GM19043 (cell line): ENCODE data around the gene QKI.
"Not testable (repeated sequence)": the region's sequence is repeated elsewhere in the genome, so short reads cannot be mapped to it uniquely, and the experiment has no call there.

Experiments
- ATAC-seq: cut with Tn5 transposase; IDR thresholded peaks from one replicate; pipeline ENCODE4 v1.9.1; 2021; ENCODE audit warnings: low read depth; ENCODE audit not compliant: unreplicated experiment

Gene QKI

DNA sequence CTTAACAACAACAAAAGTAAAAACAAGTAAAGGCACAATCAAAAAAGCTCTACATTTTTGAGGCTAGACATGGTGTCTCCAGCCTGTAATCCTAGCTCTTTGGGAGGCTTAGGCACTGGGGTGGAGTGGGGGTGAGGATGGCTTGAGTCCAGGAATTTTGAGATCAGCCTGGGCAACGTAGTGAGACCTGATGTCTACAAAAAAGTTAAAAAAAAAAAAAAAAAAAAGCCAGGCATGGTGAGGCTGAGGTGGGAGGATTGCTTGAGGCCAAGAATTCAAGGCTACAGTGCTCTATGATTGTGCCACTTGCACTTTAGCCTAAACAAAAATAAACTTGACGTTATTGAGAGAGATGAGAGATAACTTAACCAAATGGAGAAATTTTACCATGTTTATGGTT, 60.1 kb downstream of the QKI start:
- ATAC-seq = no peak

DNA sequence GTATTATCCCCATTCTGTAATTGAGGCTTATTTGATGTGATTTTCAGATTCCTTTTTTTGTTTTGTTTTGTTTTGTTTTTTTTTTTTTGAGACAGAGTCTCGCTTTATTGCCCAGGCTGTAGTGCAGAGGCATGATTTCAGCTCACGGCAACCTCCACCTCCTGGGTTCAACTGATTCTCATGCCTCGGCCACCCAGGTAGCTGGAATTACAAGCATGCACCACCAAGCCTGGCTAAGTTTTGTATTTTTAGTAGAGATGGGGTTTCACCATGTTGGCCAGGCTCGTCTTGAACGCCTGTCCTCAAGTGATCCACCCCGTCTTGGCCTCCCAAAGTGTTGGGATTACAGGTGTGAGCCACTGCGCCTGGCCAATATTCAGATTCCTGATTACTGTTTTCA, 62.4 kb downstream of the QKI start:
- ATAC-seq = not testable (repeated sequence)

DNA sequence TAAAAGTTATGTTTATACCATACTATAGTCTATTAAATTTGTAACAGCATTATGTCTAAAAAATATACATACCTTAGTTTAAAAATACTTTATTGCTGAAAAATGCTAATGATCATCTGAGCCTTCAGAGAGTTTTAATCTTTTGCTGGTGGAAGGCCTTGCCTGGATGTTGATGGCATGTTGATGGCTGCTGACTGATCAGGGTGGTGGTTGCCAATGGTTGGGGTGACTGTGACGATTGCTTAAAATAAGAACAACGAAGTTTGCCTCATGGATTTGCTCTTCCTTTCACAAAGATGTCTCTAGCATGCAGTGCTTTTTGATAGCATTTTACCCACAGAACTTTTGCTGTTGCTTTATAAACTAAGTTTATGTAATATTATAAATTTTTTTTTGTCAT, 68.6 kb downstream of the QKI start:
- no peak for ATAC-seq

DNA sequence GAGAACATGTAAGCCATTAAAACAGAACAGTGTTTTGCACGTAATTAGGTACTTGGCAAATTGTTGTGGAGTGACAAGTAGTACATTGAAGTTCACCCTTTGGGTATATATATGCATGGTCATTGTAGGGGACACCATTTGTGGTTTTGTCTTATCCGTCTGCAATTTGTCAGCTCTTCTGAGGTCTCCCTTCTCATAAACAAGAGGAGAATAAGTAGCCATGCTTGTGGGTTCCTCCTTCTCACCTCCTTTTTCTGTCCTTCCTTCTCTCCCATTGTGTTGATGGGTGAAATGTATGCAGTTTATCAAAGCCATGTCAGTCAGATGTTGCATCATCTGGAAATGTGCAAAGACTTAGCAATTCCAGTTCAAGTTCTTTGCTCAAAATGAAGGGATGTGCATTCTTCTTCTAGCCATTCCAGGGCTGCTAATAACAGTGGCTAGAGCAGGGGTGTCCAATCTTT, 70.9 kb downstream of the QKI start:
- ATAC-seq = no peak

DNA sequence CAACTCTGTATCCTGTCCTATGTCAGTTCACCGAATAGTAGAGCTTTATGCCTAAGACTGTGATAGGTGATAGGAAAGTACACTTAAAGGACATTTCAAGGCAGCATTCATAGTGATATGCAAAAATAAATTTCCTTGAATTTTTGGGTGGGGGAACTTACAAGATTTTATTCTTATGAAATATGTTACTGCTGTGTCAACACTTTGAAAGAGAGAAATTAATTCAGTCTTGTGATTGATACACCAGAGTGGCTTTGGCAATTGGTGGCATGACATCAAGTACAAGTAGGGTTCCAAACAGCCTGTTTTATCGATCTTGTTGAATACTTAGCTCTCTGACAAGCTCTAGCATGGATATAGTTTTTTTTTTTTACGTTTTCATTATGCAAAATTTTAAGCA, 72.3 kb downstream of the QKI start:
- no peak for ATAC-seq

DNA sequence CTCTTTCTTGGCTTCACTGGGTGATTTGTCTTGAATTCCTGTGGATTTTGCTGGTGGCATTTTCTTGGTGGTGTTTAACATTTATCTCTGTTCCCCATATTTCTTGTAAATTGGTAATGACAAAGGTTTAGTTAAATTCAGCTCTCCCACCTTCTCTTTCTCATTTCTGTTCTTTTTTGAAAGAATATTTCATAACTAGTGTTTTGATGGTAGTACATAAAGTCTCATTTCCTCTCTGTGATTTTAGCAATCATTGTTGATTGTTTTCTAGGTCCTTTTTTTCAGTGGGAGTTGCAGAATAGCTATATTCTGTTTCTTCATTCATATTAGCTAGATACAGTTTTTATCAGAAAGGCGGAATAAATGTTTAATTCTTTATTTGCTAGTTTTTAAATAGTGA, 73.1 kb downstream of the QKI start:
- ATAC-seq = no peak

DNA sequence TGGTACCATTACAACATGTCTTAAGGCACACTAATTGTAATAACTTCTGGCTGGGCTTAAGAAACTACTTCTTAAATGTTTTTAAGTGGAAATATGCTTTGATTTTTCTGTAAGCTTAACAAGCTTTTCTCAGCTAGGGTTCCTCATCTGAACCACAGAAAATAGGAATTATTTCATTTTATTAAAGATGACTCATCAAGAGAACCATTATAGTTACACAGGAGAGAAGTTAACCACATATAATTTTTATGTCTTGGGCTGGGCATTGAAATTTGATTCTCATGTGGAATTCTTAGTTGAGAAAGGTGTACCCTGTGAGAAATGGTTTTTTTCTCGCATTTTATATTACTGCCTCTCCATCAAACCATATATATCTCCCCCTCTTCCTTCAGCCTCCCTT, 75.1 kb downstream of the QKI start:
- no peak for ATAC-seq

DNA sequence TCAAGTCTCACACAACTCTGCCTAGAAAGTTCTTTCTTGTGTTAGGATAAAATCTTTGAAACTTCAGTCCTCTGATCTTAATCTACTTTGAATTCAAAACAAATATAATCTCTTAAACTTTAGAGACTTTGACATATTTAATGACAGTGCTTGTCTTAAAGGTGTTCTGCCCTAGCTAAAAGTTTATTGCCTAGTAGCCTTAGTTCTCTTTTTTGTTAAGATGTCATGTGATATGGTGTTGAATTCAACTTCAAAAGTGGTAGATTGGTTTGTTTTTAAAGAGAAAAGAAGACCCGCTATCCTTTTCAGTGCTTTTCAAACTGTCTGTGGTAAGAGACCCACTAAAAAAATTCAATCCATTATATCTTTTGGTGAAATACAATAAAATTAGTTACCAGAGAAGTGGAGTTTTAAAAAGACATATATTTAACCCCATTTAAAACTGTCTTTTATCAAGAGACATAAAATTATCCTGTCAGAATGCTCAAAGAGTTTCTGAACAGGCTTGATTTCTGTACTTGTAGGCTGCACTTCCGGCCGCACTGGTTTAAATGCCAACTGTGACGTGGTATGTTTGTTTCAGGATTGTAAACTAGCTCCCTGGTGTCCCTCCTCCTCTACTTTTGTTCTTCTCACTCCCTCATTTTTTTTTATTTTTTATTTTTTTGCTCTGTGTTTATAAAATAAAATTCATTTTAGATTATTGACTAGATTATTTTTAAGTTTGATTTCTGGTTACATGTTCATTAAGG, 76.5 kb downstream of the QKI start:
- ATAC-seq = no peak

DNA sequence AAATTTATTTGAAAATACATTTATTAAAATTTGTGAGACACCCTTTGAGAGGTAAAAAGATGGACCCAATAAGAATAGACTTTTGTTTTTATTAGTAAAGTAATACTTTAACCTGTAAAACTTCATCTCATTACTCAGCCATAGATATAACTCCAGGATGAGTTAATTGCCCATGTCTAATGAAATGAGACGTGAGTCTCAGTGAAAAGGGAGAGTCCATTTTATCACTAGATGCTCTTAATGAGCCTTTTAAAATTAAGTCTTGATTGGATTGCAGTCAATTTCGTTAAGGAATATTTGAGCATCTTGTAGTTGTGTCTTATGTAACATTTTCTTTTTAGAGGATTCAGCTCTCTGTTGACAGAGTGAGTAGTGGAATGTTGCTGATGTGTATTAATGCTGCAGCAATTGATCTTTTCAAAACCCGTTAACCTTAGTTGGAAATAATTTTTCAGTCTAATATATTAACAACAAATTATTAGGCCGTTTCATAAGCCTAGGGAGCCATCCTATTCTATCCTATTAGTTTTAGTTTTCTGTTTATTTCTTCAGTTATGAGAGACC, 77.3 kb downstream of the QKI start:
- ATAC-seq = no peak

DNA sequence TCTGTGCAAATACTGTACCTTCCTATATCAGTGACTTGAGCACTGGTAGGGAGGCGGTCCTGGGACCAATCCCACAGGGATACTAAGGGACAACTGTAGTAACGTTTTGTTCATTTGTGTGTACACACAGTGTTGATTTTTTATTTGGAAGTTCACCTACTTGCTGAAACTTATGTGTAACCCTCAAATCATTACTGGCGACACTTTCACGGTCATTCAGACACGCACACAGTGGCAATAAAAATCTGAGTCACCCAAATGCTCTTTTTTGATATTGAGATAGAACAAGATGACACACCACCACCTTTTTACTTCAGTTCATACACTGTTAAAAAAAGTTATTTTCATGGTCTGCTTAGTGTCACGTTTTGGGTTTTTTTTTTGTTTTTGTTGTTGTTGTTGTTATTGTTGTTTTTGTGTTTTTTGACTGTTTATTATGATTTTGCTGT, 79.8 kb downstream of the QKI start:
- no peak for ATAC-seq

DNA sequence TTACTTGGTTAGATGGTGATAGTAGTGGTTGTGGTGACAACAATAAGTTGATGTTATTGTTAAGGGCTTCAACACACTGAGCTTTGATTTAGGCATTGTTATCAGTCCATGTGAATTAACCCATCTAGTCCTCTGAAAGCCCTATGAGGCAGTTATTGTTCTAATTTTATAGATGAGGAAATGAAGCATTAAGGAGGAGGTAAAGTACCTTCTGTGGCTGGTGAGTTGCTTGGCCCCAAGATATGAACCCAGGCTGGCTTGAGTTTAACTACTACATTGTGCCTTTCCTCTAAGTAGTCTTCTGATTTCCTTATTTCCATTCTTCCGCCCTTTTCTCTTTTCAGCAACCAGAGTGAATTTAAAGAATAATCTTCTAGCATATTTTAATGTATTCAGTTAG, 81.7 kb downstream of the QKI start:
- no peak for ATAC-seq

DNA sequence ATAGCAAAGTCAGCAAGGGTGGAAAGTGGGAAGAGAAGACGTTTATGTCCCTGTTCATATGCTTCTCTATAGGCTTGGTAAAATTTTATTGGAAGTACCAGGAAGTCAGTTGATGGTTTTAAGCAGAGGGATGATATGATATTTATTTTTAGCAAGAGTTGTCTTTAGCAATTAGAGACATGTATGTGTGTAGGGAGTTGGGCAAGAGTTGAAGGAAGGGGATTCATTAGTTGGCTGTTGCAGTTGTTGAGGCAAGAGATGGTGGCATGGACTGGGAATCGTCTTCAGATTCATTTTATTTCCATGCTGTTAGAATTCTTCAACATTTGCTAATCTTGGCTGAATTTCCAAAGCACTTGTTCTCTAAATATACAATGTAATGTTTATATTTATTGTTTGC, 85.6 kb downstream of the QKI start:
- no peak for ATAC-seq

DNA sequence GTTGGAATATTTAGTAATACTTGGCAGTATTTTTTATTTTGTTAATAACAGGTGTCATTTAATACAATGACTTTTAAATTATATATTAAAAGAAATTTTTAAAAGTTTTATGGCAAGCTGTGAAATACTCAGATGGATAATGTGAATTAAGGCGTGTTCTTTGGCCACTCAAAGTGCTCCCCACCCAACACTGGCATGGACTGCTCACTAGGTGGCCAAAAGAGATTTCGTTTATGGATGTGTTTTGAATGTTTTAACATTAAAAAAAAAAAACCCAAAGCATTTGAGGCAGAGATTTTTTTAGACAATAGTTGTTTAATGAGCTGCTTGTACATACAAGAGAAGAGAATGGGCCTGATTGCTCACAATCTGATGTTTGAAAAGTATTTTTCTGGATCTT, 86.5 kb downstream of the QKI start:
- no peak for ATAC-seq

DNA sequence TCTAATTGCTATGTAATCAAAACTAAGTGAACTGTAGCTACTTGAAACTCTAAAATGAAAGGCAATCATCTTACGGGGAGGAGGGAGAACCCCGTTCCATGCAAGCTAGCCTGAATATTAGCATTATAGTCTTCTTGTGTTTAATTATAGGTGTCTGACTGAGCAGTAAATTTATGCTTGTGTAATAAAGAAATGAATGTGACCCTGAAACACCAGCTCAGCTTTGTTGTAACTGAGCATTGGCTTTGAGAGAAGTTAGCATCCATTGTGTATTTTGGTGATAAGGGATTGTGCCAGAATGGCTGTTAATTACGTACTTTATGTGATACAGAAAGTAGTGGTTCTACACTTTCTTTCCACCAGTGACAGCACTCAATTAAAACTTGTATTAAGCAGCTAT, 86.9 kb downstream of the QKI start:
- no peak for ATAC-seq

DNA sequence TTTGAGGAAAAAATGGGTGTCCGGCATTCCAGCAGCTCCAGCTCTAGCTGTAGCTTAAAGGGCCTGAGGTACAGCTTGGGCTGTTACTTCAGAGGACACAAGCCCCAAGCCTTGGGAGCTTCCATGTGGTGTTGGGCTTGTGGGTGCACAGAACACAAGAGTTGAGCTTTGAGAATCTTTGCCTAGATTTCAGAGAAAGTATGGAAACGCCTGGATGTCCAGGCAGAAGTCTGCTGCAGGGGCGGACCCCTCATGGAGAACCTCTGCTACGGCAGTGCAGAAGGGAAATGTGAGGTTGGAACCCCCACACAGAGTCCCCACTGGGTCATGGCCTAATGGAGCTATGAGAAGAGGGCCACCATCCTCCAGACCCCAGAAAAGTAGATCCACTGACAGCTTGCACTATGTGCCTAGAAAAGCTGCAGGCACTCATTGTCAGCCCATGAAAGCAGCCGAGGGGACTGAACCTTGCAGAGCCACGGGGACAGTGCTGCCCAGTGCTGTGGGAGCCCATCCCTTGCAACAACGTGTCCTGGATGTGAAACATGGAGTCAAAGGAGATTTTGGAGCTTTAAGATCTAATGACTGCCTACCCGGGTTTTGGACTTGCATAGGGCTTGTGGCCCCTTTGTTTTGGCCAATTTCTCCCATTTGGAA, 90.6 kb downstream of the QKI start:
- no peak for ATAC-seq

DNA sequence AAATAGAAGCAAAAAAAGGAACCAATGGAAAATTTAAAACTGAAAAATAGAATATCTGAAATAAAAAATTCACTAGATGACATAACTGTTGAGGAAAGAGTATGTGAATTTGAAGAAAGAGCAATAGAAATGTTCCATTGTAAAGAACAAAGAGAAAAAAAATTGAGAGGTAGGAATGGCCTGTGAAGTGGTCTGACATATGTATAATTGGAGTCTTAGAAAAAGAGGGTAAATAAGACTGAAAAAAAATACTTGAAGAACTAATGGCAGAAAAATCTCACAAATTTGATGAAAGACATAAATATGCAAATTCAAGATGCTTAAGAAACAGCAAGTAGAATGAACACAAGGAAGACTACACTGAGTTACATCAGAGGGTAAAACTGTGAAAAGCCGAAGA, 93.4 kb downstream of the QKI start:
- no peak for ATAC-seq

DNA sequence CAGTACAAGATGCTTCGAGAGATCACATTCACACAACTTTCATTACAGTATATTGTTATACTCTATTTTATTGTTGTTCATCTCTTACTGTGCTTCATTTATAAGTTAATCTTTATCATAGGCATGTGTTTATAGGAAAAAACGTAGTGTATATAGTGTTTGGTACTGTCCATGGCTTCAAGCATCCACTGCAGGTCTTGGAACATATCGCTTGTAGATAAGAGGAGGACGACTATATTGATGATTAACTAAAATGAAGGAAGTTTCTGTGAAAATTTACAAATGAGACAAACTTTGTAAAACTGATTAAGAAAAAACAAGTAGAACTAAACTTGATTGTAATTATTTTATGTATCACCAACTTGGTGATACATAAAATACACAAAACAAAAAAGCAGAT, 98.5 kb downstream of the QKI start:
- no peak for ATAC-seq

DNA sequence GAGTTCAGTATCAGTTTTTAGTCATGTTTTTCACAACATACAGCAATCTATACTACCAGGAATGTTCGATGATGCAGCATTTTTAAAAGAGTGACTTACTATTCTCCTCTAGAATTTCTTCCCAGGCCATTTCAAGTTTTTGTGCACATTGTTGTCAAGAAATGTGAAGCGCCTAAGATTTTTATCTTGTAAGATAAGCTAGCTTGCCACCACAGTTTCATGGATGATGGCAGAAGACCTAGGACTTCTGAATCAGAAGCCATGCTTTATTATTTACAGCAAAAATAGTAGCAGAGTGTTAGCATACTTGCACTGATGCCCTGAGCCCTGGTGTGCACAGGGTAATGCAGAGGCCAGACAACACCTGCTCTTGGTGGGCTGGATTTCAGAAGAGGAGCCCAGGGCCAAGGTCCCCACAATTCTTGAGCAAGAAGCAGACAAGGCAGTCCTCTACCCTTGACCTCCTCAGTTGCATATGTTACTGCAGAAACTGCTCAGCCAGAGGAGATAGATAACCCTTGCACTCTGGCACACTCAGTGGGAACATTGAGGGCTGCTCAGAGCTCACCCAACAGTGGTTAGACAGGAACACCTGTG, 99.2 kb downstream of the QKI start:
- no peak for ATAC-seq

DNA sequence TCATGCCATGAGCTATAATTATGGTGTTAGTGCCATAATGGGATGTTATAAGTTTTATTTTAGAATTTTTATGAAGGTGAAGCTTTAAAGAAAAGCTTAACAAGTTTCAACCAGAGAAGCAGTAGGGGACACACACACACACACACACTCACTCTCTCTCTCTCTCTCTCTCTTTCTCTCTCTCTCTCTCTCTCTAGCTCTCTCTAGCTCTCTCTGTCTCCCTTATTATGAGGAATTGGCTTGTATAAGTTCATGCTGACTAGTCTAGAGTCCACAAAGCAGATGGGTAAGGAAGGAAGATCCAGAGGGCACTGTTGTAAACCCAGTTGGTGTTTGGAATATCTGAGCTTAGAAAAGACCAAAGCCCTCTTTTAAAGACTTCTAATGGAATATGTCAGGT, 102.4 kb downstream of the QKI start:
- ATAC-seq = no peak

DNA sequence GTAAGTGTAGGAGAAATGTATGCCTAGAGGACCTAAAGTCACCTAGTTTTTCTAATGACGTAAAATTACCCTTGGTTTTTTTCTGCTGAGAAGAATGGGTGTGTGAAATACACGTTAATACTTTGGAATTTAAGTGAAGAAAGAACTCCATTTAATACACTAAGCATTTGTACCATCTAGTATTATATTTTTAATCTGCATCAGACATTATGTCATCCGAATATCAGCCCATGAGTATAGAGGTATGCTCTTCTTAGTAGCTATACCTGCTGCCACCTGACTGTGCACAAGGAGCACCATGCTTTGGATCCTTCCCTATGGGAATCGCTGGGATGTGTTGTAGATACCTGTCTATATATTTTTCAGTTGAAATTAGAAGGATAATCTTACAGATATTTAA, 106.4 kb downstream of the QKI start:
- no peak for ATAC-seq

DNA sequence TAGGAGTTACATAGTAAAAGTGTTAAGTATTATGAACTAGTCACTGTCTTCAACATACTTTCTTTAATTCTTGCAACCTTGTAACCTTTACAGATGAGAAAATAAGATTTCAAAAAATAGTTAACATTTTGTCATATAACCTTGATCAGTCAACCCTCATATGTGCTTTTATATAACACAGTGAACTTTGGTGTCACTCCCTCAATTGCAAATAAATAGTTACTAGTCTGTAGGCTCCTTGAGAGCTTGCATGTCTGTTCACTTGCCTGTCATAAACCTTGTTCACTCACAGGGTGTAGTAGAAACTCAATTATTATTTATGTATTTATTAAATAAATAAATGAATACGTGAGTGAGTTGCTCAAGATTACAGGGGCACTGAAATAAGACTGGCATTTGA, 107.5 kb downstream of the QKI start:
- no peak for ATAC-seq

DNA sequence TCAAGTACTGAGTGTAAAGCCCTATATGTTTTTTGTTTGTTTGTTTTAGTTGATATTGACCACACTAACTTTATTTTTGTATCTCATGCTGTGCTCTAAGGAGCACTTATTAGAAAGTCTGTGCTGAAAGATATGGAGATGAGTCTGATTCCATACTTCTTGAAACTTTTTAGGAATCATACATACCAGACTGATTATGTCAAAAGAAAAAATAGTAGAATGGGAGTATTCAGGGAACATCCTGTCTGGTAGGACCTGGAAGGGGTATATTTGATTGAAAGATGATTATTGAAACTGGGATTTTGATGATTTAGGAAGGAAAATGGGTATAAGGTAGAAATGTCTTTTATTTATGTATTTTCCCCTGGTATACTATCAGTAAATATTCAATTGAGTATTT, 111.4 kb downstream of the QKI start:
- ATAC-seq = no peak
